ENCODE measurements around the gene IL36B. TPM values are rescaled to one million over a fixed set of nuclear protein-coding genes. Genes with fewer than 3 reads are reported as not detected.

The IL36B gene
- total RNA-seq, 2 donors from 2014 or later = not detected

DNA sequence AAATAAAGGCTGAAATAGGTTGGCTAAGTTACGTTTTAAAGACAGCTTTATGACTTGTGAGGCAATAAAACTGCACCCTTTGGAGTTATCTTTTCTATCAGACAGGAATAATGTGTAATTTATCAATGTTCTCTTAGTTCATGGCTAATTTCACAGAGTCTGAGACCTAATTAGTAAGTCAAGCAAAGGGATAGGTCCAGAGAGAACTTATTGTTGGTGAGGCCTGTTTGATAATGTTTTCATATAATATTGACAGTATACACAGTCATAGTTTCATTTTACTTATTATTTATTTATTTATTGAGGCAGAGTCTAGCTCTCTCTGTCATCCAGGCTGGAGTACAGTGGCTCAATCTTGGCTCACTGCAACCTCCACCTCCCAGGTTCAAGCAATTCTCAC, 4.5 kb upstream of the IL36B start:
- DNase-seq (no peak), ATAC-seq (no peak)
- 63 to 65% methylated on average over 1 of the region's 1 CpG for WGBS, 2 donors
- Histone ChIP-seq H3K36me3 (replicated peaks in 1 of 2; ENCODE audit: insufficient read depth in 1 of 2, low read depth in 2 of 2) (no peaks in the 10 kb centered on the region), H3K4me3 (no peak overlapping the region), H3K4me1 (no peaks in the 10 kb centered on the region), H3K27me3 (no peaks in the 10 kb centered on the region), H3K9me3 (no peaks in the 10 kb centered on the region), H3K27ac (no peak overlapping the region)
- TF ChIP-seq POLR2A (IDR thresholded peaks at IDR 0.05) = no peak
- TF ChIP-seq, protein P1, sequence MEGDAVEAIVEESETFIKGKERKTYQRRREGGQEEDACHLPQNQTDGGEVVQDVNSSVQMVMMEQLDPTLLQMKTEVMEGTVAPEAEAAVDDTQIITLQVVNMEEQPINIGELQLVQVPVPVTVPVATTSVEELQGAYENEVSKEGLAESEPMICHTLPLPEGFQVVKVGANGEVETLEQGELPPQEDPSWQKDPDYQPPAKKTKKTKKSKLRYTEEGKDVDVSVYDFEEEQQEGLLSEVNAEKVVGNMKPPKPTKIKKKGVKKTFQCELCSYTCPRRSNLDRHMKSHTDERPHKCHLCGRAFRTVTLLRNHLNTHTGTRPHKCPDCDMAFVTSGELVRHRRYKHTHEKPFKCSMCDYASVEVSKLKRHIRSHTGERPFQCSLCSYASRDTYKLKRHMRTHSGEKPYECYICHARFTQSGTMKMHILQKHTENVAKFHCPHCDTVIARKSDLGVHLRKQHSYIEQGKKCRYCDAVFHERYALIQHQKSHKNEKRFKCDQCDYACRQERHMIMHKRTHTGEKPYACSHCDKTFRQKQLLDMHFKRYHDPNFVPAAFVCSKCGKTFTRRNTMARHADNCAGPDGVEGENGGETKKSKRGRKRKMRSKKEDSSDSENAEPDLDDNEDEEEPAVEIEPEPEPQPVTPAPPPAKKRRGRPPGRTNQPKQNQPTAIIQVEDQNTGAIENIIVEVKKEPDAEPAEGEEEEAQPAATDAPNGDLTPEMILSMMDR (IDR thresholded peaks at IDR 0.05) = no peak
- intact Hi-C loops (cut with DNase I) = no loop called here

DNA sequence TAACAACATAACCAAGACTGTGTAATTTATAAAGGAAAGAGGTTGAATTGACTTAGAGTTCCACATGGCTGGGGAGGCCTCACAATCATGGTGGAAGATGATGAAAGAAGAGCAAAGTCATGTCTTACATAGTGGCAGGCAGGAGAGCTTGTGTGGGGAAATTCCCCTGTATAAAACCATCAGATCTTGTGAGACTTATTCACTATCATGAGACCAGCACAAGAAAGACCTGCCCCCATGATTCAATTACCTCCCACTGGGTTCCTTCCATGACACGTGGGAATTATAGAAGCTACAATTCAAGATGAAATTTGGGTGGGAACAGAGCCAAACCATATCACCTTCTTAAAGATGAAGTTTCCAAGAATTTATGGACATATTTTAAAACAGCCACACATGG, 3.9 kb upstream of the IL36B start:
- intact Hi-C loops (cut with DNase I) = no loop called here
- DNase-seq = no peak
- Histone ChIP-seq H3K4me1 (no peaks in the 10 kb centered on the region), H3K36me3 (replicated peaks in 1 of 2; ENCODE audit: insufficient read depth in 1 of 2, low read depth in 2 of 2) (no peaks in the 10 kb centered on the region), H3K4me3 (no peak overlapping the region), H3K27ac (no peak overlapping the region), H3K27me3 (no peaks in the 10 kb centered on the region), H3K9me3 (no peaks in the 10 kb centered on the region)
- 53 to 74% methylated on average over 1 of the region's 1 CpG for WGBS, 2 donors
- ATAC-seq = no peak
- TF ChIP-seq, protein P1 (IDR thresholded peaks at IDR 0.05) = no peak
- TF ChIP-seq POLR2A (IDR thresholded peaks at IDR 0.05) = no peak

DNA sequence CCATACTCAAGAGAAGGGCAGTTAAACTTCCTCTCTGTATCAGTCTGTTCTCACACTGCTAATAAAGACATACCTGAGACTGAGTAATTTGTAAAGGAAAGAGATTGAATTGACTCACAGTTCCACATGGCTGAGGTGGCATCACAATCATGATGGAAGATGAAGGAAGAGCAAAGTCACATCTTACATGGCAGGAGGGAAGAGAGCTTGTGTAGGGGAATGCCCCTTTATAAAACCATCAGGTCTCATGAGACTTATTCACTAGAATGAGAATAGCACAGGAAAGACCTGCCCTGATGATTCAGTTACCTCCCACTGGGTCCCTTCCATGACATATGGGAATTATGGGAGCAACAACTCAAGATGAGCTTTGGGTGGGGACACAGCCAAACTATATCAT, 1.4 kb upstream of the IL36B start:
- Histone ChIP-seq H3K4me1 (no peaks in the 10 kb centered on the region), H3K36me3 (replicated peaks in 1 of 2; ENCODE audit: insufficient read depth in 1 of 2, low read depth in 2 of 2) (no peaks in the 10 kb centered on the region), H3K27ac (no peak overlapping the region), H3K9me3 (no peaks in the 10 kb centered on the region), H3K27me3 (no peaks in the 10 kb centered on the region), H3K4me3 (no peak overlapping the region)
- ATAC-seq = no peak
- DNase-seq = no peak
- intact Hi-C loops (cut with DNase I) = no loop called here
- TF ChIP-seq, protein P1 (IDR thresholded peaks at IDR 0.05) = no peak
- TF ChIP-seq POLR2A (IDR thresholded peaks at IDR 0.05) = no peak

DNA sequence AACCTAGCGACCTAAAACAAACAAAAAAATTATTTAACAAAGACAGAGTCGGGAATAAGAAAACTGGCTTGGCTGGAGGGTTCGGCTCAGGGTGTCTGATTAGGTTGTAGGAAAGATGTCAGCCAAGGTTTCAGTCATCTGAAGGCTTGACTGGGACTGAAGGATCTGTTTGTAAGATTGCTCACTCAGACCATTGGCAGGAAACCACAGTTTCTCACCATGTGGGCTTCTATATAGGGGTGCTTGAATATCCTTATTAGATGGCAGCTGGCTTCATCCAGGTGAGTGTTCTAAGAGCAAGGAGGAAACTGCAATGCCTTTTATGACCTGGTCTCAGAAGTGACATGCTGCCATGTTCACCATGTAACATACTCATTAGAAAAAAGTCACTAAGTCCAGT, 999 bp upstream of the IL36B start:
- ATAC-seq = no peak
- TF ChIP-seq, protein P1 (IDR thresholded peaks at IDR 0.05) = no peak
- TF ChIP-seq POLR2A (IDR thresholded peaks at IDR 0.05) = no peak
- no peak overlapping the region for H3K27ac ChIP-seq
- intact Hi-C loops (cut with DNase I) = no loop called here
- 41 to 52% methylated on average over 3 of the region's 3 CpGs for WGBS, 2 donors
- no peaks in the 10 kb centered on the region for H3K9me3 ChIP-seq
- H3K27me3 ChIP-seq = no peaks in the 10 kb centered on the region
- DNase-seq = no peak
- H3K4me1 ChIP-seq = no peaks in the 10 kb centered on the region
- H3K4me3 ChIP-seq = no peak overlapping the region
- no peaks in the 10 kb centered on the region for H3K36me3 ChIP-seq (replicated peaks in 1 of 2; ENCODE audit: insufficient read depth in 1 of 2, low read depth in 2 of 2)

DNA sequence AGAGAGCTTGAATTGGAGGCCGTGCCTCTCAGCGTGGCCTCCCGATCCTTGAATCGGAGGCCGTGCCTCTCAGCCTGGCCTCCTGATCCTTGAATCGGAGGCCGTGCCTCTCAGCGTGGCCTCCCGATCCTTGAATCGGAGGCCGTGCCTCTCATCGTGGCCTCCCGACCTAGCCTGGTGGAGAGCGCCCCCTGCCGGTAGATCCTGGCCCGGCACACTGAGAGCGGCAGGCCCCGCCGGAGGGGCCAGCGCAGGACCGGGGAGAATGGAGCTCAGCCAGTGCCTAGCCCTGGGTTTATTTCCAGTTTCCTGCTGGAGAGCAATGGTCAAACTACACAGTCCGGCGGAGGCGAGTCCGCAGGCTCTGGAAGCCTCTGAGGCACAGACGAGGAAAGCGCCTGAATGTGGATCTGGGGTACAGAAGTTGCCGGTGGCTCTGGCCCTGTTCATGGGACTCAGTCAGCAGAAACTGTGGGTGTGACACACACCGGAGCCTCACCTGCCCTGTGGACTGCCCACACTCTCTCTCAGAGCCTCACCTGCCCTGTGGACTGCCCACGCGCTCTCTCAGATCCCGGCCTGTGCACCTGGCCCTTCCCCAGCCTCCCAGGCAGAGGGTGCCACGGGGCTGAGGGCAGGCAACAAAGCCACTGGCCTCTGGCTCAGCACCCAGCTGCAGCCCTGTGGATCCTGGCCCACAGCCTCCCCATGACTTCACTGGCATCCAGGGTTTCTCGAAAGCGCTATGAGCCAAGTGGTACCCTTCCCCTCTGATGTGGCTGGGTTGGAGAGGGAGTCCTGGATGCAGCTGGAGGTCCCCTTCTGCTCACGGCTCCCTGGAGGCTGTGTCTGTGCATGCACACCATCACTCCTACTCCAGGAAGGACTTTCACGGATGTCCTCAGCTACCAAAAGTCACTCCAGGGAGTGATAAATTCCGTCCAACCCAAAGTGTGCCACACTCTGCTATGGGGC, 1.5 kb downstream of the IL36B start:
- Histone ChIP-seq H3K36me3 (replicated peaks in 1 of 2; ENCODE audit: insufficient read depth in 1 of 2, low read depth in 2 of 2) (no peaks in the 10 kb centered on the region), H3K27ac (no peak overlapping the region), H3K4me1 (no peaks in the 10 kb centered on the region), H3K27me3 (no peaks in the 10 kb centered on the region), H3K9me3 (no peaks in the 10 kb centered on the region), H3K4me3 (no peak overlapping the region)
- 92 to 93% methylated on average over 33 to 35 of the region's 38 CpGs for WGBS, 2 donors
- TF ChIP-seq, protein P1 (IDR thresholded peaks at IDR 0.05) = no peak
- no peak for TF ChIP-seq POLR2A (IDR thresholded peaks at IDR 0.05)
- no peak for DNase-seq
- no peak for ATAC-seq
- intact Hi-C loops (cut with DNase I) = no loop called here

Measured in body of pancreas (tissue), 4 donors.